Uterus (tissue), 2 donors: ENCODE measurements around the gene NEK4.
"Not testable (repeated sequence)": the region's sequence is repeated elsewhere in the genome, so short reads cannot be mapped to it uniquely, and the experiment has no call there.

ENCODE experiments used
- POLR2A ChIP-seq, 2 donors: fragments of 450-650 bp; IDR thresholded peaks; one replicate each; pipeline ENCODE4 v1.6.1; 2016; ENCODE audit warnings: antibody characterized with exemption in 2 of 2, mild to moderate bottlenecking in 1 of 2, moderate library complexity in 1 of 2
- TF ChIP-seq, protein P1 (sequence below), 4 experiments: fragments of 200-600 bp in 2 of 4; fragments of 450-650 bp in 2 of 4; sonication (generic) in 2 of 4; IDR thresholded peaks; one replicate each; pipeline ENCODE4 v1.5.1; 2016 to 2019; ENCODE audit warnings: antibody characterized with exemption in 4 of 4, mild to moderate bottlenecking in 2 of 4, moderate library complexity in 1 of 4

DNA sequence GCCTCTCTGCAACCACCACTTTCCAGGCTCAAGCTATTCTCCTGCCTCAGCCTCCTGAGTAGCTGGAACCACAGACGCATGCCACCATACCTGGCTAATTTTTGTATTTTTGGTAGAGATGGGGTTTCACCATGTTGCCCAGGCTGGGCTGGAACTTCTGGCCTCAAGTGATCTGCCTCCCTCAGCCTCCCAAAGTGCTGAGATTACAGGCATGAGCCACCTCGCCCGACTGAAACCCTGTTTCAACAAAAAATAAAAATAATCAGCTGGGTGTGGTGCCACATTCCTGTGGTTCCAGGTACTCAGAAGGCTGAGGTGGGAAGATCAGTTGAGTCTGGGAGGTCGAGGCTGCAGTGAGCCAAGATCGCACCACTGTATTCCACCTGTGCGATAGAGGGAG lies 5.7 kb upstream of the NEK4 start:
- TF ChIP-seq POLR2A (IDR thresholded peaks at IDR 0.05) = not testable (repeated sequence)
- TF ChIP-seq, protein P1, sequence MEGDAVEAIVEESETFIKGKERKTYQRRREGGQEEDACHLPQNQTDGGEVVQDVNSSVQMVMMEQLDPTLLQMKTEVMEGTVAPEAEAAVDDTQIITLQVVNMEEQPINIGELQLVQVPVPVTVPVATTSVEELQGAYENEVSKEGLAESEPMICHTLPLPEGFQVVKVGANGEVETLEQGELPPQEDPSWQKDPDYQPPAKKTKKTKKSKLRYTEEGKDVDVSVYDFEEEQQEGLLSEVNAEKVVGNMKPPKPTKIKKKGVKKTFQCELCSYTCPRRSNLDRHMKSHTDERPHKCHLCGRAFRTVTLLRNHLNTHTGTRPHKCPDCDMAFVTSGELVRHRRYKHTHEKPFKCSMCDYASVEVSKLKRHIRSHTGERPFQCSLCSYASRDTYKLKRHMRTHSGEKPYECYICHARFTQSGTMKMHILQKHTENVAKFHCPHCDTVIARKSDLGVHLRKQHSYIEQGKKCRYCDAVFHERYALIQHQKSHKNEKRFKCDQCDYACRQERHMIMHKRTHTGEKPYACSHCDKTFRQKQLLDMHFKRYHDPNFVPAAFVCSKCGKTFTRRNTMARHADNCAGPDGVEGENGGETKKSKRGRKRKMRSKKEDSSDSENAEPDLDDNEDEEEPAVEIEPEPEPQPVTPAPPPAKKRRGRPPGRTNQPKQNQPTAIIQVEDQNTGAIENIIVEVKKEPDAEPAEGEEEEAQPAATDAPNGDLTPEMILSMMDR (IDR thresholded peaks at IDR 0.05) = not testable (repeated sequence)
